WTC11 (cell line): ENCODE measurements around the gene NLGN1.

Source experiments
- CTCF ChIP-seq: fragments of 200-600 bp; IDR thresholded peaks from 2 replicates; pipeline ENCODE4 v1.8.0; 2022; ENCODE audit warnings: antibody characterized with exemption
- ESRRA ChIP-seq: sonication (generic); formaldehyde crosslinking; IDR thresholded peaks from 2 replicates; pipeline ENCODE4 v1.8.1; 2022; ENCODE audit warnings: mild to moderate bottlenecking, missing genetic modification reagents, borderline replicate concordance
- SMAD4 ChIP-seq: sonication (generic); formaldehyde crosslinking; IDR thresholded peaks from 2 replicates; pipeline ENCODE4 v1.8.0; 2022; ENCODE audit warnings: mild to moderate bottlenecking, missing genetic modification reagents
- STAT6 ChIP-seq: sonication (generic); formaldehyde crosslinking; conservative IDR thresholded peaks from 2 replicates; pipeline ENCODE4 v1.8.1; 2023; ENCODE audit warnings: mild to moderate bottlenecking, low read depth, missing genetic modification reagents, moderate library complexity
- TEAD4 ChIP-seq: sonication (generic); formaldehyde crosslinking; IDR thresholded peaks from 2 replicates; pipeline ENCODE4 v1.8.0; 2022; ENCODE audit warnings: mild to moderate bottlenecking, missing genetic modification reagents
- USF2 ChIP-seq: sonication (generic); formaldehyde crosslinking; IDR thresholded peaks from 2 replicates; pipeline ENCODE4 v1.8.1; 2023; ENCODE audit warnings: mild to moderate bottlenecking, missing genetic modification reagents, moderate library complexity

DNA sequence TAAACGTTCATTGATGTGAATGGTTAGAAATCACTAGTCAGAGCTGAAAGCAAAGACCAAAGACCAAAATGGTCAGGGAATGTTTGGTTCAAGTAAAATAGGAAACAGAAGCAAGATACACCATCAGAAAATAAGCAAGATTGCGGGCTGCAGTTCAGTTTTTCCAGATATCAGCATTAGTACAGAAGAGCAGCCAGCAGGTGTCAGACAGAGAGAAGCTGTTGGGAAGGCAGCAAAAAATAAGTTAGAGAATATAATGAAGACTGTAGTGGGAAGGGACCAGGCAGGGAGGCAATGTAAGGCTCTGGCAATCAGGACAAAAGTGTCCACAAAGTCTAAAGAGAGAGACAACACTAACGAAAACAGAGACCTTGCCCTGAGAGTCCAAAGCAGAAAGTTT, 822.2 kb downstream of the NLGN1 start:
- TF ChIP-seq SMAD4 (CRISPR knock-in tag) (no peak), CTCF (no peak), STAT6 (CRISPR knock-in tag) (no peak), USF2 (CRISPR knock-in tag) (no peak), TEAD4 (CRISPR knock-in tag) (no peak), ESRRA (no peak)
